ENCODE data around the gene CRB2.
"Not testable (repeated sequence)": the region's sequence is repeated elsewhere in the genome, so short reads cannot be mapped to it uniquely, and the experiment has no call there.

Gene CRB2

DNA sequence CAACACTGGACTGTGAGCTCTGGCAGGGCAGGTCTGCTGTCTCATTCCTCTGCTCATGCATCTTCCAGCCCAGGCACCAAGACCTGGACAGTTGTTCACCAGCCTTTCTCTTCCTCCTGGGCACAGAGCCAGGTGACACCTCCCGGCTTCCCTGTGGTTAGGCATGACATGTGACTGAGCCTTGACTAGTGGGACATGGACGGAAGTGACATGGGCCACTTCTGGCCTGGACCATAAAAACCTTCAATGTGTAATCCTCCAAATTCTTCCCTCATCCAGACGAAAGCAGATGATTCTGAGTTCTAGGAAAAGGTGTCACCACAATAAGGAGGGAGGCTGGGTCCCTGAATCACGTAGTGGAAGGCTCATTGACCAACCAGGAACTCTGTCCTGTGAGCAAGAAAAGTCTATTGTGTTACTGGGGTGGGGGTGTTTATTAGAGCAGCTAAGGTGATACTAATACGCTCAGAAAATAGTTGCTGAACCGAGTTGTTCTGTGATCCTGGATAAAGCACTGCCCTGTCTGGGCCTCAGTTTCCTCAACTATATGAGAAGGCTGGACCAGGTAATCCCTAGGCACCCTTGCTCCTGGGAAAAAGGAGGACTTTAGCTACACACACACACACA is 26.6 kb upstream of the CRB2 start:
- peak; percentile 73 for DNase-seq (ENCODE audit: low spot score)

DNA sequence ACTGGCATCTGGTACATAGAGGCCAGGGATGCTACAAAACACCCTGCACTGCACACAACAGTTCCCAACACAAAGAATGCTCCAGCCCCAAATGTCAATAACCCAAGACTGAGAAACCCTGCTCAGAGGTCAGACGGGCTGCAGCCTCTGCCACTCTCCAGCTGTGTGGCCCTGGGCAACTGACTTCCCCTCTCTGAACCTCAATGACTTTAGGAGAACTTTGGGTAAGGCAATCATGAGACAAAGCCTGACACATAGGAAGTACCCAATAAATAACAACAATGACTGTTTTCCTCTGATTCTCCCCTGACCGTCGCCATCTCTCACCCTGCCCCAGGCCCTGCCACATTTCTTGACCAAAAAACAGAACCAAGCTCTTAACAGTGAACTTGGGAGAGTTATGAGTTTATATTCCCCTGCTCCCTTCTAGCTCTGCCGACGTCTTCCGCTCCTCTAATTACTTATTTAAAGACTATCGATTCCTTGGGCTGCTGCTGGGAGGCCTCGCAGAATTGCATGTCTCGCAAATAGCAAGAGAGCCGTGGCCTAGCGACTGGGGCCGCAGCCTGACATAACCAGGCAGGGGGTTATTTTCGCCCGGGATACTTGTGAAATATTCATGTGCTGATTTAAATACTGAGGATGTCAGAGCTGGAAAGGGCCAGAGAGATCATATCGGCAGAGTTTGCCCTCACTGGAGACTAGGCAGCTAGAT is 24.5 kb upstream of the CRB2 start:
- no peak for DNase-seq (ENCODE audit: low spot score)

DNA sequence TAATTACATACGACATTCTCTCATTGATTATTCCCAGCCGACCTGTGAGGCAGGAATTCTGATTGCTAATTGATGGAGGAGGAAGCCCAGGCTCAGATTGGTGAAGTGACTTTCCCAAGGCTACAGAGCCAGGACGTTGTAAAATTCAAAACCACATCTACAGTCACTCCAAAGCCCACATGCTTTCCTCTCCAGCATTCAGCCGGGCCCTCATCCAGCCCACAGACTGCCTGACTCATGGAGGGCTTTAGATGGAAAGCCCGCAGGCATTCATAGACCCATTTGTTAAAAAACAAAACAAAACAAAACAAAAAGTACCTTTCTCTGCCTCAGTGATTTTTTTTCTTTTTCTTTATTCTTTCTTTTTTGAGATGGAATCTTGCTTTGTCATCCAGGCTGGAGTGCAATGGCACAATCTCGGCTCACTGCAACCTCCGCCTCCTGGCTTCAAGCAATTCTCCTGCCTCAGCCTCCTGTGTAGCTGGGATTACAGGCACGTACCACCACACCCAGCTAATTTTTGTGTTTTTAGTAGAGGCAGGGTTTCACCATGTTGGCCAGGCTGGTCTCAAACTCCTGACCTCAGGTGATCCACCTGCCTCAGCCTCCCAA is 22.8 kb upstream of the CRB2 start:
- DNase-seq (ENCODE audit: low spot score), result not testable (repeated sequence)

DNA sequence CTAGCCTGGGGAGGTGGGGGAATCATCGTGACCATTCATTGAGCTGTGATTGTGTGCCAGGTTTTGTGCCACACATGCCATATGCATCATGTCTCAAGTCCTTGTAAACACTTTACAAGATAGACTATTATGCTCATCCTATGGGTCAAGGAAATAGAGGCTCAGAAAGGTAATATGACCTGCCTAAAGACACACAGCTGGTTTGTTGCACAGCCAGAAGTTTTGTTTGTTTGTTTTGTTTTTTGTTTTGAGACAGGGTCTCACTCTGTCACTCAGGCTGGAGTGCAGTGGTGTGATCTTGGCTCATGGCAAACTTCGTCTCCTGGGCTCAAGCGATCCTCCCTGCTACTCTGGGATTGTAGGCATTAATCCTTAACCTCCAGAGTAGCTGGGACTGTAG is 21.4 kb upstream of the CRB2 start:
- DNase-seq (ENCODE audit: low spot score), result no peak

DNA sequence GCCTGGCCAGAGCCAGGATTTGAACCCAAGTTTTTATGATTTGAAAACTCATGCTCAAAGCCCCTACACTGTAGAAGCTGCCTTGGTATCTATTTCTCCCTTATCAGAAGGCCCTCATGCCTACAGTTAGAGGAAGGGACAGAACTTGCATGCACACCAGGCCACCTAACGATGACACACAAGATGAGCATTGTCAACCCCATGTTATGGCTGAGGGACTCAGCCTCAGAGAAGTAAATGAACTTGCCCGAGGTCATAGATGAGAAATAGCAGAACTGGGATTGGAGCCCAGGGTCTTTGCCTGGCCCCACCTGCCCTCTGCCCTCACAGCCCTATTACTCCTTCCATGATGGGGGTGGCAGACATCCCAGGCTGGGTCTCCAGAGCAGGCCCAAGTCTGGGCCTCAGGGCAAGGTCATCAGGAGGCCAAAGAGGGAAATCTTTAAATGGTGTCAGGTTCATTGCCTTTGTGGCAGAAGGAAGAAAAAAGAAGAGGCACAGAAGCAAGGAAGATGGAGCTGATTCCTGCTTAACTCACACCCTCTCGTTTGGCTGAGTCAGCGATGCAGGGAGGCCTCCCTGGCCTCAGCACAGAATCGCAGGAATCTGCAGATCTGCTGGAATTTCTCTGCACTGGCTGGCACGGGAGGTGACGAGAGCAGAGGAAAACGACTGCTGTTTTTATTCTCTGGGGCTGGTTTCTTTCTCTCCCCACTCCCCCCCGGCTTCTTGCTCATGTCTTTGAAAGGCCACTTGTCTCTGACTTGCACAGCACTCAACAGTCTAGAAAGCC is 20.6 kb upstream of the CRB2 start:
- no peak for DNase-seq (ENCODE audit: low spot score)

DNA sequence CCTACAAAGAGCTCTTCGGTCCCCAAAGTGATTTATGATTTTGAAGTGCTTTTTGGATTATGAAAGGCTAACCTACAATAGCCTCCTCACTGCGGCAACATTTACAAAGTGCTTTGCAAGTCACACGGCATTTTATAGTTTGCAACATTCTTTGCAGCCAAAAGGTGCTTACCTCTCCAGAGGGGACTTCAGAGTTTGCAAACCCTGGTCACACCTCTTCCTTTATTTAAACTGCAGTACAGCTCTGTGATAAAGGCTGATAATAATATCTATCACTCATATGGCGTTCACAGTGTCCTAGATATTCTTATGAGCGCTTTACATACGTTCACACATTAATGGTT is 20.0 kb upstream of the CRB2 start:
- no peak for DNase-seq (ENCODE audit: low spot score)

DNA sequence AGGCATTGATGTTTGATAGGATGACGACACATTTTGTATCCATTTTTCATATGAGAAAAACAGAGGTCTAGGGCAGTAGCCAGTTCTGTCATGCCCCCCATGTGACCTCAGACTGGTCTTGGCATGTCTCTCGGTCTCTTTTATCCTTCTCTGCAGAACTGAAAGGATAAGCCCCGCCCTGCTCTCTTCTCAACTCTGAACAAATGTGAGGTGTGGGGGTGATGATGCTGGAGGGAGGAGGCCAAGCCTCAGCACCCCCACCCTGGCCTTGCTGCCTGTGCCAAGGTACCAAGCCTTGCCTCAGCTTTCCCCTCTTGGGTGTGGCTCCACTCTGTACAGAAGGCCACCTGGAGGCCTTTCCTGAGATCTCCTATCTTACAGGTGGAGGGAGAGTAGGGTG is 19.5 kb upstream of the CRB2 start:
- no peak for DNase-seq (ENCODE audit: low spot score)

DNA sequence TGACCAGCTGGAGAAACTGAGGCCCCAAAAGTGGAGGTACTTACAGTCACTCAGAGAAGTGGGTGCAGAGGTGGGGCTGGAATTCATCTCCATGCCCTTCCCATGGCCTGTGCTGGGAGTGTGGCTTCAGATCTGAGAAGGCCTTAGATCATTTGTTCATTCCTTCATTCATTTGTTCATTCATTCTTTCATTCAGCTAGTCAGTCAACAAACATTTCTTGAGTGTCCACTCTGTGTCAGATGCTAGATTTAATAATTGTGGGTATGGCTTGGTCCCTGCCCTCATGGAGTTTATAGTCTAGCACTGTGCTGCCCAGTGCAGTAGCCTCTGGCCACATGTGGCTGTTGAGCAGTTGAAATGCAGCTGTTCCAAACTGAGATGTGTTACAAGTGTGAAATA is 19.0 kb upstream of the CRB2 start:
- DNase-seq (ENCODE audit: low spot score), result no peak

DNA sequence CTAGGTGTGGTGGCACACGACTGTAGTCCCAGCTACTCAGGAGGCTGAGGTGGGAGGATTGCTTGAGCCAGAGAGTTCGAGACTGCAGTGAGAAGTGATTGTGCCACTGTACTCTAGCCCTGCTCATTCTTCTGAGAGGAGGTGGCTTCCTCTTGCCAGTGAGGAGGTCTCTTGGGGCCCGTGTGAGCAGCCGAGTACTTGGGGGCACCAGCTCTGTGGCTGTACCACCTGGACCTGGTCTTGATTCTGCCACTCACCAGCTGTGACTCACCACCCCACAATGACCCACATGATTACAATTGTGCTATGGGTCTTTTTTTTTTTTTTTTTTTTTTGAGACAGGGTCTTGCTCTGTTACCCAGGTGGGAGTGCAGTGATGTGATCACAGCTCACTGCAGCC is 18.0 kb upstream of the CRB2 start:
- no peak for DNase-seq (ENCODE audit: low spot score)

DNA sequence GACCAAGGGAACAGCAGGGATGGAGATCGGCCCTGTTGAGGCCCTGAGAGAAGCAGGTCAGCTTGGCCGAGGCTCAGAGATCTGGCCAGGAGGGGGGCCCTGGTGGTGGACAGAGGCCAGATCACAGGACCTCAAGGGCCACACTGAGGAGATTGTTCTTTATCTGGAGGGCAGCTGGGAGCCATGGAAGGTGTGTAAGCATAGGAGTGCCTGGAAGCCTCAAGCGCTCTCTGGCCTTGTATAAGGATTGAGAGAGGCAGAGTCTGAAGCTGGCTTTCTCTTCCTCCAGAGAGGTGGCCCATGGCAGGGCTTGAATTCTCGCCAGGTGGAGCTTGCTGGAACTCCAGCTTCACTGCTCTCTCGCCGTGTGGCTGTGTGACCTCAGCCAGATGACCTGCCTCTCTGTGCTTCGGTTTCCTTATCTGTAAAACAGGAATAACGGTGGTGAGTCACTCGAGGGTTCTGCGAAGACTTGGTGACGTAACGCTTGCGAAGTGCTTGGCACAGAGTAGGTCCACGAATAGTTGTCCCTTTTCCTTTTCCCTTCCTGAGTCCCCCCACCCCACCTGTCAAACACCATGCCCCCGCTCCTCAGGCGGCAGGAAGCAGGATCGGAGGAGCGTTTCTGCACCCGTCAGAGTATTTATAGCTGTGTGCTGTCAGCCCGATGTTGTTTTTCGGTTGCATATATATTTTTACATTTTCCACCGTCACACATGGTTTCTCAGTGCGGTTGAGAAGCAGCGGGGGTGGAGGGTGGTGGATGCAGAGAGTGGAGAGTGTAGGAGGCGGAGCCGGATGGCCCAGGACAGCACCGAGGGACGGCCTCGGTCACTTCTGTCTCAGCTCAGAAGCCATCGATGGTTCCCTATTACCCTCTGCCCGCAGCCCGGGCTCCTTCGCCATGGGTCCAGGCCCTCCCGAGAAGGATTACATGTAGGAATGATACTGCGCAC is 17.0 kb upstream of the CRB2 start:
- no peak for DNase-seq (ENCODE audit: low spot score)

DNA sequence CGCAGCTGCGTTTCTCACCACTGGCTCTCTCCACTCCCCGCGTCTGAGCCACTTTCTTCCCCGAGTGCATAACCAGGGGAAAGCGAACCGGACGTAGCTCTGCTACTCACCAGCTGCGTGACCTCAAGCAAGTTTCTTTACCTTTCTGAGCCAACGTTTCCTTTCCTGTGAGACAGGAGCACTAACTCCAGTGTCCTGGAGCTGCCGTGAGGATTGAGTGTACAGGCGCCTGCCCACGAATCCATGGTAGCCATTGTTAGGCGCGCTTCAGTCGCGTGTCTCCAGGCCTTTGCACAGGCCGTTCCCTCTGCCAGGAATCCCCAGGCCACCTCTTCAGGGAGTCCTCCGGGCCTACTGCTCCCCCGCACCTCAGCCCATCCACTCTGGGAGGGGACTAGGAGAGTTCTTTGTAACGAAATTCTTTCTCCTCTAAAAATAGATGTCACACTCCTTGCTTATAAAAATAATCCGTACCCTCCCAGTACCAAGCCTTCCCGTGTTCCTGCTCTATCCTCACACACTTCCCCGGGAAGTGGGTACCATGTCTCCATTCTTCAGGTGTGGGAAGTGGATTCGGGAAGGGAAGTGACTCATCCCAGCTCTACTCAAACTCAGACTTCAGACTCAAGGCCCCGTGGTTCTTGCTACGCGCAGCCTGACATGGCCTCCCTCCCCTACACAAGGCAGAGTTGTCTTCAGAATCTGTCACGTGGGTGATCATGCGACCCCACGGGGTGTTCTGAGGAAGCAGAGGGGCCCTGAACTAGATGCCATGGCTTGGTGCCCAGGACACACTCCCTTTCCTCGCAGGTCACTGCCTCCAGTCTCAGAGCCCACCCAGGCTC is 16.1 kb upstream of the CRB2 start:
- DNase-seq (ENCODE audit: low spot score), result peak; percentile 70

DNA sequence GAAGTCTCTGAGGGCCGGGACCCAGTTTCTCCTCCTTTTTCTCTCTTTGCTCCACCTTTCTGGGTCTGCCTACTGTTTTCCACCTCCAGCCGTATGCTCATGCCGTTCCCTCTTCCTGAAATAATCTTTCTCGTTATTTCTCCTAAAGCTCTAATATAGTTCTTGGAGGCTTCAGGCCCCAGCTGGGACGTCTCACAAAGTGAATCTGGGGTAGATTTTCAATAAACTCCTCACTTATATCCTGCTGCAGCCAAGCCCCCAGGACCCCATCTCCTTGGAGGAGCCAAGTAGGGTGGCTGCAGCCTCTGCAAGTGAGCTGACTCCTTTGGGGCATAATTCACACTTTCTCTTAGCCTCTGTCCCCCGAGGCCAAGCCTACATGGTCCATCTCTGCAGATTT is 14.2 kb upstream of the CRB2 start:
- DNase-seq (ENCODE audit: low spot score), result no peak

DNA sequence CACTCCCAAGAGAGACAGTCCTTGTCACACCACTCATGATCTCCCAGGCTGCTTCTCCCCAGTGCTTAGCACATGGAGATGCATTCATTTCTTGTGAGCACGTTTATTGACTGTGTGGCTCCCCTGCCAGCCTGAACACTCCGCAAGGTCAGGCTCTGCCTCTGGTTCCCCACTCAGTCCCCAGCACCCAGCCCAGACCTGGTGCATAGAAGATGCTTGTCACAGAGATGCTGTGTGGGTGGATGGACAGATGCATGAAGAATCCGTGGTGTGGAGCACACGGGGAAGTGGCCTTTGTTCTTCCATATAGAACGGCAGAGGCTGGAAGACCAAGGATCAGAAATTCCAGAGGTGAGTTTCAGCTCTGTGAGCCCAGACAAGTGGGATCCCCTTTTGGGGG is 13.8 kb upstream of the CRB2 start:
- DNase-seq (ENCODE audit: low spot score), result no peak

DNA sequence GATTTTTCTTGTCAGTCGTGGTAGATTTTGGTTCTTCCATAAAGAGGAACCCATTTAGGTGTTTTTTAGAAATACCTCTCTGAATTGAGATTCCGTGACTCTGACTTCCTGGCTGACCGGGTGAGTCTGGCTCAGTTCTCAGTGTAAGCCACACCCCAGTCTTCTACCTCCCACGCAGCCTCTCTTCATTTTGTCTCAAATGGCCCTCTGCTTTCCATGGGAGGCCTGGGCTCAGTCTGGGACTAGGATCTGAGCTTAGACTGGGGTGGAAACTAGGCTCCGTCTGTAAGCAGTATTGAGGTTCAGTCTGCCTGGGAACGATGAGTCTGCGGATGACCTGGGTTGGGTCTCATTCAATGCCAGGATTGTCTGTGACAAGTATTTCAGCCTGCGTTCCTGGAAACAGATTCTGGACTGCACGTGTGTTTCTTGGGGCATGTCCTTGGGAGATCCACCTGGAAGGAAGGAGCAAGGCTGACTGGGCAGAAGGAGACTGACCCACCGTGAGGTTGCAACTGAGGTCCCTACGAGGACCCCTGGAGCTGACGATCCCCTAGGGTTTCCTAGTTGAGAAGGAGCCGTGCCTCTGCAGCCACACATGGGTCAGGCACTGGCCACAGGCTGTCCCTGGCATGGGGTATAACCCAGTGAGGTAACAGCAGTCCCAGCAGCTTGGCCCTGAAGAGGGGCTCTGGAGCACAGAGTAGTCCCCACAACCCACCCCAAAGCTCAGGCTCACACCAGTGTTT is 12.4 kb upstream of the CRB2 start:
- DNase-seq (ENCODE audit: low spot score), result no peak

DNA sequence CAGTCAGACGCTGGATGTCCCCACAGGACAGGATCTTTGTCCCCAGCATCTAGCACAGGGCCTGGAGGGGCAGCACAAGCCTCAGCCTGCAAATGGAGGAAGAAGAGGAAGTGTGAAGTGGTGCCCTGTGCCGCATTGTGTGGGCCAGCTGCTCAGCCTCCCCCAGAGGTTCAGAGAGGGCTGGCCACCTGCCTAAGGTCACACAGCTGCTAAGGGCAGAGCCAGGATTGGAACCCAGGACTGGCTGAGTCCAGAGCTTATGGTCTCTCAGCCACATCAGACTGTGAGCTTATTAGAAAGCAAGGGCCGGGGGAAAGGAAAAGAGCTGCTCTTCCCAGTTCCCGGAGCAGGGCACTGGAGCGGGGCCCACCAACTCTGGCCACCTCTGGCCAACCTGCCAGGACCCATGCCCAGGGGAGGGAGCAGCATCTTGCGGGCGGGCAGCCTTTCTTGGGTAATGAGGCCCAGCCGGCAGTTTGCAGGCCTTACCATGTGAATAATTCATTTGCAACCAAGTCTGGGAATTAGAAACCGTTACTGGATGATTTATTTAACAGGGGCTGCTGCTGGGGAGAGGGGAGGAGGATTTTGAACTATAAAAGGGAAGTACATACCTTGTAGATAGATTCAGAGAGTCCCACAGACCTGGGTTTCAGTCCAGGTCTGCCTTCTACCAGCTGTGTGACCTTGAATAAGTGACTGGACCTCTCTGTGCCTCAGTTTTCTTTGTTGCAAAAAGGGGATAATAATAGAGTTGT is 11.6 kb upstream of the CRB2 start:
- DNase-seq (ENCODE audit: low spot score), result no peak

DNA sequence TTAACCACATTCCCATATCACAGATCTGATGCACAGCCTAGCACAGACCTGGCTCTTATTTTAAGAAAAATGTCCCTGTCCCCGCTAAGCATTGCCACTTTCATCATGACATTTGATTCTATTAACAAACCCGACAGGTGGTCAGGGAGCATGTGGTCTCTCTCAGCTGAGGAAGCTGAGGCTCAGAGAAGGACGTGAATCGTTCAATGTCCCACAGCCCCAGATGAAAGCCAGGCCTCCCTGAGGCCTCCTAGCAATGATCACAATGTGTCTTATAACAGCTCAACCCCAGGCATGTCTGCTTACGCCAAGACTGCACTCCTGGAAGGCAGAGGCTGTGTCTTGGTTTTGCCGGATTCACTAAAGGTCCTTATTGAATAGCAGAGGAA is 10.4 kb upstream of the CRB2 start:
- no peak for DNase-seq (ENCODE audit: low spot score)

DNA sequence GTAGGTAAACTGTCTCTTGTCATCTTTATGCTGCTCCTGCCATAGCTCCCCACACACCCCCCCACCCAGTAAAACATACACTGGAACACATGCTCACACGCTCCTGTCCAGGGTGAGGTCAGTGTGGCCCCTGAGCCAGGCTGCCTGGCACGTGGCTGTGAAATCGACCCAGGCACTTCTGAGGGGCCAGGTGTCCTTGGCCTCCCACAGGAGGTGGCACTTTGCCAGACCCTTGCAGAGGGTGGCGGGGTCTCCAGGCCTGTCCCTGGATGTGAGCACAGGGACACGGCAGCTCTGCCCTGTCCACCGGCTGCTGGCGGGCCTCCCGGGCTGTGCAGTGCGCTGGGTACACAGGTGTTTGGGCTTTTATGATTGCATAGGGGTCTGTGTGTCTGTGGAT is 10.0 kb upstream of the CRB2 start:
- no peak for DNase-seq (ENCODE audit: low spot score)

DNA sequence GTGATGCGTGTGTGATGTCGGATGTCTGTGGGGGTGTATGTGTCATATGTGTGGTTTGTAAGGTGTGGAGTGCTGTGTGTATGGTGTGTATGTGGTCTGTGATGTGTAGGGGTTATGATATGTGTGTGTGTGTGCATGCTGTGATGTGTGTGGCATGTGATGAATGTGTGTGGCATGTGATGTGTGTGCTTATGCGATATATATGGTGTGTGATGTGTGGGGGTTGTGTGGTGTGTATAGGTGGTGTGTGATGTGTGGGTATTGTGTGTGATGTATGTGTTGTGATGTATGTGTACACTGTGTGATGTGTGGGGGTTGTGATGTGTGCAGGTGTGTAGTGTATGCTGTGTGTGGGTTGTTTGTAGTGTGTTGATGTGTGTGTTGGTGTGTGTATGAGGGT is 9.2 kb upstream of the CRB2 start:
- DNase-seq (ENCODE audit: low spot score), result no peak

DNA sequence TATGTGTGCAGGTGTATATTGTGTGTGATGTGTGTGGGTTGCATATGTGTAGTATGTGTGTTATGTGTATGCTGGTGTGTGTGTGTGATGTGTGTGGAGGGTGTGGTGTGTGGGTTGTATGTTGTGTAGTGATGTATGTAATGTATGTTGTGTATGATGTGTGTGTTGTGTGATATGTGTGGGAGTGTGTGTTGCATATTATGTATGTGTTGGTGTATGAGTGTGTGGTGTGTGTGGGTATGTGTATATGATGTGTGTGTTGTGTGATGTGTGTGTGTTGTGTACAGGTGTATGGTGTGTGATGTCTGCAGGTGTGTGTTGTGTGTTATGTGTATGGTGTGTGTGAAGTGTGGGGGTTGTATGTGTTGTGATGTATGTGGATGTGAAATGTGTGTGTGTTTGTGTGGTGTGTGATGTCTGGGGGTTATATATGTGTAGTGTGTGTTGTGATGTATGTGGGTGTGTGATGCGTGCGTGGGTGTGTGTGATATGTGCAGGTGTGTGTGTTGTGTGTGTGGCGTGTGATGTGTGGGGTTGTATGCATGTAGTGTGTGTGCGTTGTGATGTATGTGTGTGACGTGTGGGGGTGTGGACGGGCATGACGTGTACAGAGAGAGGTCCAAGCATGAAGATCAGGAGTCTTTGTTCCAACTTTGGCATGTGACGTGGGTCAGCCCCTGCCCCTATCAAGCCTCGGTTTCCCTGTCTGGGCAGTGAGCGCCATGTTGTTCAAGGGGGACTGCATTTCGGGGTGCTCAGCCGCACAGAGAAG is 8.5 kb upstream of the CRB2 start:
- no peak for DNase-seq (ENCODE audit: low spot score)
